IMR-90 (cell line): ENCODE data around the gene ZNF711. TPM values are rescaled to one million over a fixed set of nuclear protein-coding genes. Genes with fewer than 3 reads are reported as not detected.

Experiments
- ATAC-seq: fragments of 200-7000 bp; cut with Tn5 transposase; 2 replicates; pipeline ENCODE4 v1.9.1; 2020; ENCODE audit warnings: low read depth, mild to moderate bottlenecking, moderate library complexity
- BruUV-seq: library from RNA; stranded (reverse); fragments of 400-500 nt; replicated peaks from 2 replicates; lab custom pipeline; 2021; lab: Mats Ljungman, UMichigan
- CTCF ChIA-PET: fragments of 300-600 bp; formaldehyde crosslinking; extraction: SDS; loops from one replicate; lab custom pipeline; 2021; ENCODE audit warnings: antibody characterized with exemption; lab: Yijun Ruan, JAX
- POLR2A ChIA-PET: fragments of 300-600 bp; sonication (Branson Sonifier 250); formaldehyde crosslinking; loops from one replicate; lab custom pipeline; 2022; ENCODE audit warnings: antibody characterized with exemption; ENCODE audit not compliant: unreplicated experiment; lab: Charles Lee
- DNase-seq: peaks from one replicate; pipeline ENCODE4 v3.0.0; 2013
- H2AFZ ChIP-seq: replicated peaks from 2 replicates; pipeline ENCODE3; 2013; ENCODE audit warnings: low read length, mild to moderate bottlenecking; ENCODE audit not compliant: poor library complexity
- H2AK5ac ChIP-seq: 2 replicates; pipeline ENCODE4 v1.6.1; 2013; ENCODE audit warnings: low read depth, low read length, inconsistent platforms
- H2AK9ac ChIP-seq: replicated peaks from 2 replicates; pipeline ENCODE3; 2013; ENCODE audit warnings: mild to moderate bottlenecking, low read depth, low read length, moderate library complexity; ENCODE audit not compliant: poor library complexity
- H2BK120ac ChIP-seq: 2 replicates; pipeline ENCODE4 v1.6.1; 2013; ENCODE audit warnings: low read depth, low read length, inconsistent platforms
- H2BK15ac ChIP-seq: 3 replicates; pipeline ENCODE4 v1.6.1; 2013; ENCODE audit warnings: low read depth, low read length, inconsistent platforms
- H2BK20ac ChIP-seq: 2 replicates; pipeline ENCODE4 v1.6.1; 2013; ENCODE audit warnings: low read depth, mild to moderate bottlenecking, inconsistent platforms, low read length, moderate library complexity
- H2BK5ac ChIP-seq: 2 replicates; pipeline ENCODE4 v1.6.1; 2013; ENCODE audit warnings: mild to moderate bottlenecking, low read depth, low read length, inconsistent platforms; ENCODE audit not compliant: poor library complexity, severe bottlenecking
- H3K14ac ChIP-seq: replicated peaks from 2 replicates; pipeline ENCODE4 v1.6.1; 2013; ENCODE audit warnings: low read depth, low read length, inconsistent platforms
- H3K18ac ChIP-seq: 2 replicates; pipeline ENCODE4 v1.6.1; 2013; ENCODE audit warnings: low read depth, low read length, control low read depth
- H3K23ac ChIP-seq: 2 replicates; pipeline ENCODE4 v1.6.1; 2013; ENCODE audit warnings: low read depth, low read length, inconsistent platforms
- H3K27ac ChIP-seq: 2 replicates; pipeline ENCODE4 v1.5.1; 2013; ENCODE audit warnings: mild to moderate bottlenecking, control low read depth, low read length; ENCODE audit not compliant: insufficient read depth
- H3K27me3 ChIP-seq: 2 replicates; pipeline ENCODE4 v1.6.1; 2013; ENCODE audit warnings: low read length; ENCODE audit not compliant: control insufficient read depth, insufficient read depth
- H3K36me3 ChIP-seq: 2 replicates; pipeline ENCODE4 v1.6.1; 2013; ENCODE audit warnings: low read length, mixed read lengths; ENCODE audit not compliant: control insufficient read depth, insufficient read depth
- H3K4ac ChIP-seq: 2 replicates; pipeline ENCODE4 v1.6.1; 2013; ENCODE audit warnings: low read depth, low read length, inconsistent platforms
- H3K4me1 ChIP-seq: 2 replicates; pipeline ENCODE4 v1.6.1; 2013; ENCODE audit warnings: low read length, mixed read lengths; ENCODE audit not compliant: control insufficient read depth, insufficient read depth
- H3K4me2 ChIP-seq: 2 replicates; pipeline ENCODE4 v1.6.1; 2013; ENCODE audit warnings: low read depth, mild to moderate bottlenecking, control low read depth, low read length, moderate library complexity
- H3K4me3 ChIP-seq: 2 replicates; pipeline ENCODE4 v1.5.1; 2013; ENCODE audit warnings: low read depth, mild to moderate bottlenecking, control low read depth, low read length, moderate library complexity; ENCODE audit not compliant: insufficient read depth
- H3K56ac ChIP-seq: 2 replicates; pipeline ENCODE4 v1.6.1; 2013; ENCODE audit warnings: low read length, inconsistent platforms; ENCODE audit not compliant: insufficient read depth; ENCODE audit errors: extremely low read depth
- H3K79me1 ChIP-seq, 2 experiments: 2 replicates each; pipeline ENCODE4 v1.6.1; 2013; ENCODE audit warnings: low read length in 2 of 2, inconsistent platforms in 1 of 2, low read depth in 1 of 2
- H3K9ac ChIP-seq: 2 replicates; pipeline ENCODE4 v1.6.1; 2013; ENCODE audit warnings: low read depth, low read length, control low read depth
- H3K9me1 ChIP-seq: 2 replicates; pipeline ENCODE4 v1.6.1; 2013; ENCODE audit warnings: low read length, inconsistent platforms; ENCODE audit not compliant: insufficient read depth
- H3K9me3 ChIP-seq: 2 replicates; pipeline ENCODE4 v1.6.1; 2013; ENCODE audit warnings: low read length; ENCODE audit not compliant: control insufficient read depth, insufficient read depth
- H4K20me1 ChIP-seq: 2 replicates; pipeline ENCODE4 v1.6.1; 2013; ENCODE audit warnings: low read length, inconsistent platforms; ENCODE audit not compliant: insufficient read depth
- H4K5ac ChIP-seq: 2 replicates; pipeline ENCODE4 v1.6.1; 2013; ENCODE audit warnings: mild to moderate bottlenecking, low read depth, low read length, control low read depth
- H4K8ac ChIP-seq, 2 experiments: 2 replicates each; pipeline ENCODE4 v1.6.1; 2013; ENCODE audit warnings: low read depth in 2 of 2, low read length in 2 of 2, control low read depth in 1 of 2, inconsistent platforms in 1 of 2
- H4K91ac ChIP-seq: 2 replicates; pipeline ENCODE4 v1.6.1; 2013; ENCODE audit warnings: low read depth, low read length, inconsistent platforms; ENCODE audit not compliant: insufficient read depth
- BHLHE40 ChIP-seq: fragments of 150-350 bp; IDR thresholded peaks from 2 replicates; pipeline ENCODE4 v1.6.1; 2016; ENCODE audit warnings: mild to moderate bottlenecking, low read depth, low read length
- CEBPB ChIP-seq: IDR thresholded peaks from 2 replicates; pipeline ENCODE4 v1.6.1; 2012; ENCODE audit warnings: low read depth, low read length, improper control_type of control experiment
- CHD1 ChIP-seq: IDR thresholded peaks from 2 replicates; pipeline ENCODE4 v1.6.1; 2012; ENCODE audit warnings: low read depth, low read length, improper control_type of control experiment
- CTCF ChIP-seq: conservative IDR thresholded peaks from 2 replicates; pipeline ENCODE4 v1.5.1; 2012; ENCODE audit warnings: mild to moderate bottlenecking, low read depth, low read length, improper control_type of control experiment
- ELK1 ChIP-seq: fragments of 150-350 bp; IDR thresholded peaks from 2 replicates; pipeline ENCODE4 v1.6.1; 2016; ENCODE audit warnings: low read depth, mild to moderate bottlenecking, low read length, moderate library complexity, borderline replicate concordance
- FOS ChIP-seq: fragments of 150-350 bp; IDR thresholded peaks from 2 replicates; pipeline ENCODE4 v1.6.1; 2016; ENCODE audit warnings: low read depth, low read length
- MAFK ChIP-seq: IDR thresholded peaks from 2 replicates; pipeline ENCODE4 v1.6.1; 2012; ENCODE audit warnings: low read depth, low read length, improper control_type of control experiment
- MAZ ChIP-seq: IDR thresholded peaks from 2 replicates; pipeline ENCODE4 v1.6.1; 2012; ENCODE audit warnings: low read depth, mild to moderate bottlenecking, low read length, improper control_type of control experiment, moderate library complexity, borderline replicate concordance
- MXI1 ChIP-seq: IDR thresholded peaks from 2 replicates; pipeline ENCODE4 v1.6.1; 2012; ENCODE audit warnings: low read depth, mild to moderate bottlenecking, low read length, moderate library complexity, borderline replicate concordance
- RAD21 ChIP-seq: IDR thresholded peaks from 2 replicates; pipeline ENCODE4 v1.6.1; 2012; ENCODE audit warnings: low read length, improper control_type of control experiment
- RCOR1 ChIP-seq: IDR thresholded peaks from 2 replicates; pipeline ENCODE4 v1.6.1; 2012; ENCODE audit warnings: mild to moderate bottlenecking, low read length, improper control_type of control experiment; ENCODE audit not compliant: insufficient replicate concordance
- RFX5 ChIP-seq: IDR thresholded peaks from 2 replicates; pipeline ENCODE4 v1.8.0; 2012; ENCODE audit warnings: low read depth, mild to moderate bottlenecking, low read length, moderate library complexity
- USF2 ChIP-seq: fragments of 150-350 bp; IDR thresholded peaks from 2 replicates; pipeline ENCODE4 v1.6.1; 2017; ENCODE audit warnings: mild to moderate bottlenecking, antibody characterized with exemption, low read length, low read depth
- WGBS, 2 experiments: methylation state at CpG; one replicate each; pipeline versions ENCODE4 v1.1.5 to v1.1.7; 2013; ENCODE audit warnings: missing lambda C conversion rate in 2 of 2; ENCODE audit not compliant: insufficient read length in 1 of 2; ENCODE audit errors: extremely low coverage in 2 of 2; 5-methylcytosine and 5-hydroxymethylcytosine counted together
- dilution Hi-C: fragments of 300-500 bp; cut with HindIII; formaldehyde crosslinking; loops from one replicate; pipeline ENCODE4 v1.14.3; 2018; ENCODE audit warnings: low sequenced_read_pairs; ENCODE audit not compliant: unreplicated experiment
- in situ Hi-C: fragments of 300-500 bp; cut with MboI; formaldehyde crosslinking; loops from 3 replicates; pipeline ENCODE4 v1.14.3; 2019; ENCODE audit warnings: low sequenced_read_pairs, inconsistent platforms, mixed read lengths
- intact Hi-C: fragments of 100-400 bp; cut with micrococcal nuclease; formaldehyde crosslinking; loops from 2 replicates; pipeline ENCODE4 v1.10.0; 2022
- polyA plus RNA-seq, 3 experiments: library from polyadenylated mRNA; depleted of rRNA; stranded (reverse); fragments of >200 nt; gene quantifications; 2 replicates each; pipeline ENCODE4 v1.2.3, GENCODE V29; 2012; ENCODE audit warnings: low replicate concordance in 1 of 3
- total RNA-seq: library from RNA; depleted of rRNA; stranded (reverse); fragments of >200 nt; gene quantifications from 2 replicates; pipeline ENCODE4 v1.2.3, GENCODE V29; 2012

Gene ZNF711
- total and polyA plus RNA-seq, 2 of the 4 experiments (the other 2 are of a cell fraction): 2.3 to 2.9 TPM

GRCh38 chrX:85221361-85221760, 22.4 kb upstream of the ZNF711 start:
- Histone ChIP-seq H3K27me3 (no peaks in the 10 kb centered on the region), H2AK9ac (no peak overlapping the region), H3K56ac (no peak overlapping the region), H3K9me3 (no peaks in the 10 kb centered on the region), H3K4ac (no peak overlapping the region), H4K20me1 (no peaks in the 10 kb centered on the region), H2BK120ac (no peak overlapping the region), H2AFZ (no peak overlapping the region), H3K23ac (no peak overlapping the region), H2AK5ac (no peak overlapping the region), H3K4me1 (no peaks in the 10 kb centered on the region), H4K5ac (no peak overlapping the region), H3K27ac (no peak overlapping the region), H4K8ac (no peak overlapping the region), H4K91ac (no peak overlapping the region), H3K9me1 (no peaks in the 10 kb centered on the region), H2BK20ac (no peak overlapping the region), H3K9ac (no peak overlapping the region), H3K79me1 (no peaks in the 10 kb centered on the region), H3K18ac (no peak overlapping the region), H3K4me3 (no peak overlapping the region), H3K14ac (no peak overlapping the region), H3K4me2 (no peak overlapping the region), H2BK15ac (no peak overlapping the region), H3K36me3 (no peaks in the 10 kb centered on the region), H2BK5ac (no peak overlapping the region)
- in situ Hi-C loops (no loop called here), intact Hi-C loops (no loop called here), dilution Hi-C loops (no loop called here)
- ChIA-PET POLR2A (no interaction called here), CTCF (no interaction called here)
- ATAC-seq (no peak), DNase-seq (no peak)
- TF ChIP-seq FOS (no peak), CHD1 (no peak), CTCF (no peak), MAFK (no peak), CEBPB (no peak), BHLHE40 (no peak), RCOR1 (no peak), ELK1 (no peak), RAD21 (no peak), MXI1 (no peak), USF2 (no peak), MAZ (no peak), RFX5 (no peak)
- BruUV-seq: no TSS peak
- WGBS, 2 experiments: no CpG with 5 or more reads among the region's 1 CpG
